ENCODE results near the gene PLA2G3. TPM values are rescaled to one million over a fixed set of nuclear protein-coding genes. Genes with fewer than 3 reads are reported as not detected.
"Not testable (repeated sequence)": the region's sequence is repeated elsewhere in the genome, so short reads cannot be mapped to it uniquely, and the experiment has no call there.

Gene PLA2G3
- total RNA-seq, 1 experiment from 2014 or later: not detected

- no peak overlapping the region for H3K9ac ChIP-seq (ENCODE audit: low read length)
- H2AFZ ChIP-seq (ENCODE audit: low read length): no peak overlapping the region
- 0 out of 2 replicates have a peak, but pooled peaks cover 6% of the 10 kb centered on the region for H4K20me1 ChIP-seq (ENCODE audit: insufficient read depth, low read depth, low read length)
- H3K79me2 ChIP-seq (ENCODE audit: low read length): no peaks in the 10 kb centered on the region
- H3K4me2 ChIP-seq (ENCODE audit: low read depth, low read length, poor library complexity, severe bottlenecking): no peak overlapping the region
- H3K4me3 ChIP-seq (ENCODE audit: low read length): no peak overlapping the region
- peaks cover 6% of the 10 kb centered on the region for H3K4me1 ChIP-seq (ENCODE audit: low read length)
- H3K36me3 ChIP-seq (ENCODE audit: insufficient read depth, low read length): no peaks in the 10 kb centered on the region
- H3K9me2 ChIP-seq (replicated peaks; ENCODE audit: insufficient read depth, low read length): no peaks in the 10 kb centered on the region
- H3K9me3 ChIP-seq (ENCODE audit: low read length): no peaks in the 10 kb centered on the region
- no peak overlapping the region for H3K27ac ChIP-seq (ENCODE audit: low read length)
- H3K27me3 ChIP-seq (ENCODE audit: low read length): no peaks in the 10 kb centered on the region
- DNase-seq: no peak
Observed at GRCh38 chr22:31119026-31119717, 21.1 kb downstream of the PLA2G3 start.

GRCh38 chr22:31118046-31118820 lies 22.1 kb downstream of the PLA2G3 start:
- no peak for DNase-seq
- Histone ChIP-seq H3K27me3 (ENCODE audit: low read length) (no peaks in the 10 kb centered on the region), H3K4me3 (ENCODE audit: low read length) (no peak overlapping the region), H2AFZ (ENCODE audit: low read length) (no peak overlapping the region), H3K4me1 (ENCODE audit: low read length) (peaks cover 6% of the 10 kb centered on the region), H3K4me2 (ENCODE audit: low read depth, low read length, poor library complexity, severe bottlenecking) (no peak overlapping the region), H3K9me3 (ENCODE audit: low read length) (no peaks in the 10 kb centered on the region), H3K79me2 (ENCODE audit: low read length) (no peaks in the 10 kb centered on the region), H3K36me3 (ENCODE audit: insufficient read depth, low read length) (no peaks in the 10 kb centered on the region), H4K20me1 (ENCODE audit: insufficient read depth, low read depth, low read length) (0 out of 2 replicates have a peak, but pooled peaks cover 3% of the 10 kb centered on the region), H3K9me2 (replicated peaks; ENCODE audit: insufficient read depth, low read length) (no peaks in the 10 kb centered on the region), H3K9ac (ENCODE audit: low read length) (no peak overlapping the region), H3K27ac (ENCODE audit: low read length) (no peak overlapping the region)

- not testable (repeated sequence) for H3K4me1 ChIP-seq (ENCODE audit: low read length); H3K9me3 ChIP-seq (ENCODE audit: low read length); DNase-seq; H3K9me2 ChIP-seq (replicated peaks; ENCODE audit: insufficient read depth, low read length); H2AFZ ChIP-seq (ENCODE audit: low read length); H4K20me1 ChIP-seq (ENCODE audit: insufficient read depth, low read depth, low read length); H3K9ac ChIP-seq (ENCODE audit: low read length); H3K79me2 ChIP-seq (ENCODE audit: low read length); H3K4me2 ChIP-seq (ENCODE audit: low read depth, low read length, poor library complexity, severe bottlenecking); H3K4me3 ChIP-seq (ENCODE audit: low read length); H3K27me3 ChIP-seq (ENCODE audit: low read length); H3K27ac ChIP-seq (ENCODE audit: low read length); H3K36me3 ChIP-seq (ENCODE audit: insufficient read depth, low read length)
Observed at GRCh38 chr22:31112547-31113091, 27.7 kb downstream of the PLA2G3 start.

- H3K4me2 ChIP-seq (ENCODE audit: low read depth, low read length, poor library complexity, severe bottlenecking): peak overlapping the region; percentile 69
- DNase-seq: no peak
- peaks cover 14% of the 10 kb centered on the region for H3K4me1 ChIP-seq (ENCODE audit: low read length)
- no peak overlapping the region for H3K27ac ChIP-seq (ENCODE audit: low read length)
- H3K9me3 ChIP-seq (ENCODE audit: low read length): peaks cover 3% of the 10 kb centered on the region; the same call in 1 of the 2 replicates
- H3K27me3 ChIP-seq (ENCODE audit: low read length): no peaks in the 10 kb centered on the region
- H2AFZ ChIP-seq (ENCODE audit: low read length): peak overlapping the region; percentile 32; the same call in 1 of the 2 replicates
- H3K9me2 ChIP-seq (replicated peaks; ENCODE audit: insufficient read depth, low read length): no peaks in the 10 kb centered on the region
- peak overlapping the region; percentile 45 for H3K9ac ChIP-seq (ENCODE audit: low read length)
- no peaks in the 10 kb centered on the region for H4K20me1 ChIP-seq (ENCODE audit: insufficient read depth, low read depth, low read length)
- peak overlapping the region; percentile 59 for H3K4me3 ChIP-seq (ENCODE audit: low read length)
- H3K36me3 ChIP-seq (ENCODE audit: insufficient read depth, low read length): no peaks in the 10 kb centered on the region
- no peaks in the 10 kb centered on the region for H3K79me2 ChIP-seq (ENCODE audit: low read length)
Observed at GRCh38 chr22:31107894-31108218, 32.5 kb downstream of the PLA2G3 start.

GRCh38 chr22:31107178-31107893 lies 33.0 kb downstream of the PLA2G3 start, which contains the start of gene SELENOM:
Gene SELENOM, minus strand, starts transcription at chr22:31107568. Its CDS starts 63 bp downstream, at chr22:31107505.
- peaks cover 14% of the 10 kb centered on the region for H3K4me1 ChIP-seq (ENCODE audit: low read length)
- DNase-seq: peak; percentile 96

GRCh38 chr22:31106731-31107177 lies 33.6 kb downstream of the PLA2G3 start:
- Histone ChIP-seq H3K27me3 (ENCODE audit: low read length) (no peaks in the 10 kb centered on the region), H3K4me2 (ENCODE audit: low read depth, low read length, poor library complexity, severe bottlenecking) (peak overlapping the region; percentile 96), H3K4me3 (ENCODE audit: low read length) (peak overlapping the region; percentile 78), H3K27ac (ENCODE audit: low read length) (no peak overlapping the region), H3K79me2 (ENCODE audit: low read length) (no peaks in the 10 kb centered on the region), H3K9me2 (replicated peaks; ENCODE audit: insufficient read depth, low read length) (no peaks in the 10 kb centered on the region), H2AFZ (ENCODE audit: low read length) (peak overlapping the region; percentile 82; the same call in 1 of the 2 replicates), H3K36me3 (ENCODE audit: insufficient read depth, low read length) (no peaks in the 10 kb centered on the region), H3K4me1 (ENCODE audit: low read length) (peaks cover 14% of the 10 kb centered on the region), H3K9me3 (ENCODE audit: low read length) (no peaks in the 10 kb centered on the region), H3K9ac (ENCODE audit: low read length) (peak overlapping the region; percentile 79), H4K20me1 (ENCODE audit: insufficient read depth, low read depth, low read length) (no peaks in the 10 kb centered on the region)
- DNase-seq: no peak

More at GRCh38 chr22:31107178-31107893, 33.0 kb downstream of the PLA2G3 start, which contains the start of gene SELENOM:
- Histone ChIP-seq H3K9ac (ENCODE audit: low read length) (peak within 1 kb of the TSS; percentile 79), H3K9me3 (ENCODE audit: low read length) (no peaks in the 10 kb centered on the region), H3K79me2 (ENCODE audit: low read length) (no peaks in the 10 kb centered on the region), H3K27me3 (ENCODE audit: low read length) (no peaks in the 10 kb centered on the region), H4K20me1 (ENCODE audit: insufficient read depth, low read depth, low read length) (no peaks in the 10 kb centered on the region), H3K36me3 (ENCODE audit: insufficient read depth, low read length) (no peaks in the 10 kb centered on the region), H3K27ac (ENCODE audit: low read length) (no peak within 1 kb of the TSS), H3K4me3 (ENCODE audit: low read length) (peak within 1 kb of the TSS; percentile 78), H2AFZ (ENCODE audit: low read length) (peak within 1 kb of the TSS; percentile 82; the same call in 1 of the 2 replicates), H3K9me2 (replicated peaks; ENCODE audit: insufficient read depth, low read length) (no peaks in the 10 kb centered on the region), H3K4me2 (ENCODE audit: low read depth, low read length, poor library complexity, severe bottlenecking) (peak within 1 kb of the TSS; percentile 96)

GRCh38 chr22:31106001-31106571 lies 34.2 kb downstream of the PLA2G3 start:
- H3K27me3 ChIP-seq (ENCODE audit: low read length): no peaks in the 10 kb centered on the region
- H3K4me1 ChIP-seq (ENCODE audit: low read length): peaks cover 14% of the 10 kb centered on the region
- no peak overlapping the region for H2AFZ ChIP-seq (ENCODE audit: low read length)
- no peak overlapping the region for H3K9ac ChIP-seq (ENCODE audit: low read length)
- H3K9me3 ChIP-seq (ENCODE audit: low read length): no peaks in the 10 kb centered on the region
- H3K36me3 ChIP-seq (ENCODE audit: insufficient read depth, low read length): no peaks in the 10 kb centered on the region
- no peak for DNase-seq
- H3K9me2 ChIP-seq (replicated peaks; ENCODE audit: insufficient read depth, low read length): no peaks in the 10 kb centered on the region
- no peak overlapping the region for H3K4me2 ChIP-seq (ENCODE audit: low read depth, low read length, poor library complexity, severe bottlenecking)
- no peaks in the 10 kb centered on the region for H3K79me2 ChIP-seq (ENCODE audit: low read length)
- no peaks in the 10 kb centered on the region for H4K20me1 ChIP-seq (ENCODE audit: insufficient read depth, low read depth, low read length)
- no peak overlapping the region for H3K4me3 ChIP-seq (ENCODE audit: low read length)
- H3K27ac ChIP-seq (ENCODE audit: low read length): no peak overlapping the region

Measured in Karpas-422 (cell line).